T follicular helper cell (primary cell): ENCODE results near the gene ITCH.

Experiments used
- DNase-seq: peaks from one replicate; pipeline ENCODE4 v3.0.0-alpha.2; 2020; ENCODE audit warnings: low read depth

Gene ITCH

GRCh38 chr20:34531608-34532265 lies 168.7 kb downstream of the ITCH start:
- DNase-seq: no peak

- no peak for DNase-seq
Observed at GRCh38 chr20:34532320-34532719, 169.2 kb downstream of the ITCH start.

- DNase-seq: no peak
Observed at GRCh38 chr20:34532756-34533155, 169.7 kb downstream of the ITCH start.

- no peak for DNase-seq
Observed at GRCh38 chr20:34534391-34535165, 171.5 kb downstream of the ITCH start.

GRCh38 chr20:34535301-34535840 lies 172.3 kb downstream of the ITCH start:
- no peak for DNase-seq

GRCh38 chr20:34535857-34536256 lies 172.8 kb downstream of the ITCH start:
- no peak for DNase-seq

- peak; percentile 47 for DNase-seq
Observed at GRCh38 chr20:34536798-34537394, 173.8 kb downstream of the ITCH start.

GRCh38 chr20:34537651-34538050 lies 174.6 kb downstream of the ITCH start:
- DNase-seq: no peak

GRCh38 chr20:34538671-34539123 lies 175.6 kb downstream of the ITCH start:
- peak; percentile 35 for DNase-seq

- DNase-seq: no peak
Observed at GRCh38 chr20:34539756-34540155, 176.7 kb downstream of the ITCH start.

GRCh38 chr20:34540596-34541263 lies 177.7 kb downstream of the ITCH start:
- DNase-seq: no peak

GRCh38 chr20:34541264-34541901 lies 178.3 kb downstream of the ITCH start:
- peak; percentile 31 for DNase-seq

GRCh38 chr20:34541917-34542316 lies 178.8 kb downstream of the ITCH start:
- DNase-seq: no peak

- DNase-seq: no peak
Observed at GRCh38 chr20:34542439-34542838, 179.4 kb downstream of the ITCH start.

- DNase-seq: no peak
Observed at GRCh38 chr20:34543463-34544056, 180.5 kb downstream of the ITCH start.

GRCh38 chr20:34544109-34544796 lies 181.2 kb downstream of the ITCH start:
- DNase-seq: no peak

- DNase-seq: no peak
Observed at GRCh38 chr20:34546751-34547181, 183.7 kb downstream of the ITCH start.

GRCh38 chr20:34547844-34548613 lies 185.0 kb downstream of the ITCH start:
- DNase-seq: no peak

- DNase-seq: no peak
Observed at GRCh38 chr20:34549291-34549928, 186.3 kb downstream of the ITCH start.
